GM12878 (cell line): ENCODE data around the gene ICA1L. TPM values are rescaled to one million over a fixed set of nuclear protein-coding genes. Genes with fewer than 3 reads are reported as not detected.

Experiments used
- ATAC-seq: fragments of 200-7000 bp; cut with Tn5 transposase; 3 replicates; pipeline ENCODE4 v1.9.1; 2020; ENCODE audit warnings: mild to moderate bottlenecking, moderate library complexity
- BruUV-seq: library from RNA; stranded (reverse); fragments of 400-500 nt; replicated peaks from 2 replicates; lab custom pipeline; 2021; lab: Mats Ljungman, UMichigan
- CTCF ChIA-PET: fragments of 300-600 bp; sonication (Branson Sonifier 250); formaldehyde crosslinking; extraction: SDS; loops from one replicate; lab custom pipeline; 2021; ENCODE audit warnings: inconsistent platforms; lab: Yijun Ruan, JAX
- POLR2A ChIA-PET: fragments of 350-600 bp; formaldehyde crosslinking; extraction: SDS; loops from one replicate; lab custom pipeline; 2021; ENCODE audit warnings: inconsistent platforms; lab: Charles Lee
- RAD21 ChIA-PET: fragments of 300-600 bp; sonication (Branson Sonifier 250); formaldehyde crosslinking; loops from one replicate; lab custom pipeline; 2023; ENCODE audit warnings: antibody characterized with exemption; ENCODE audit not compliant: unreplicated experiment; lab: Charles Lee
- SMC1A ChIA-PET: fragments of 300-600 bp; sonication (Branson Sonifier 250); formaldehyde crosslinking; loops from one replicate; lab custom pipeline; 2023; ENCODE audit not compliant: unreplicated experiment, uncharacterized antibody; lab: Charles Lee
- DNase-seq: peaks from one replicate; pipeline ENCODE4 v3.0.0-alpha.2; 2011; ENCODE audit warnings: low read depth, low spot score
- FAIRE-seq: peaks from 3 replicates; lab custom pipeline; 2011; peaks lifted over from hg19 to GRCh38; lab: Jason Lieb, UNC
- H2AFZ ChIP-seq: 2 replicates; pipeline ENCODE4 v1.6.0; 2011; ENCODE audit warnings: low read depth, low read length, control low read depth; ENCODE audit not compliant: control insufficient read depth
- H3K27ac ChIP-seq: 2 replicates; pipeline ENCODE4 v1.5.1; 2011; ENCODE audit warnings: control low read depth; ENCODE audit not compliant: control insufficient read depth, insufficient read depth
- H3K27me3 ChIP-seq, 2 experiments: replicated peaks in 1 of 2; 2 replicates each; pipeline versions ENCODE4 v1.6.0 to v1.6.1; 2011; ENCODE audit warnings: low read length in 1 of 2; ENCODE audit not compliant: control insufficient read depth in 2 of 2, insufficient read depth in 2 of 2
- H3K36me3 ChIP-seq, 2 experiments: 2 replicates each; pipeline ENCODE4 v1.5.1; 2011; ENCODE audit warnings: low read length in 1 of 2; ENCODE audit not compliant: control insufficient read depth in 2 of 2, insufficient read depth in 2 of 2
- H3K4me1 ChIP-seq: 2 replicates; pipeline ENCODE4 v1.6.1; 2011; ENCODE audit warnings: mild to moderate bottlenecking, low read length, moderate library complexity, mixed read lengths; ENCODE audit not compliant: control insufficient read depth, insufficient read depth
- H3K4me2 ChIP-seq: 2 replicates; pipeline ENCODE4 v1.6.0; 2011; ENCODE audit warnings: control low read depth; ENCODE audit not compliant: control insufficient read depth, insufficient read depth
- H3K4me3 ChIP-seq: fragments of 200-600 bp; sonication (generic); 2 replicates; pipeline ENCODE4 v1.5.1; 2016
- H3K79me2 ChIP-seq: 2 replicates; pipeline ENCODE4 v1.6.0; 2011; ENCODE audit warnings: low read length; ENCODE audit not compliant: control insufficient read depth, insufficient read depth
- H3K9ac ChIP-seq: 2 replicates; pipeline ENCODE4 v1.8.0; 2011; ENCODE audit warnings: low read length, control low read depth, mixed read lengths; ENCODE audit not compliant: control insufficient read depth, insufficient read depth
- H3K9me3 ChIP-seq: replicated peaks from 3 replicates; pipeline ENCODE4 v1.5.1; 2011; ENCODE audit warnings: mild to moderate bottlenecking, low read length; ENCODE audit not compliant: control insufficient read depth, insufficient read depth
- H4K20me1 ChIP-seq: 2 replicates; pipeline ENCODE4 v1.6.0; 2011; ENCODE audit not compliant: control insufficient read depth, insufficient read depth
- ASH2L ChIP-seq: fragments of 300-600, 200-600 bp; sonication (generic); IDR thresholded peaks from 2 replicates; pipeline ENCODE4 v1.6.1; 2017; ENCODE audit warnings: low read depth, mild to moderate bottlenecking, borderline replicate concordance
- CHD2 ChIP-seq: IDR thresholded peaks from 2 replicates; pipeline ENCODE4 v1.6.1; 2011; ENCODE audit warnings: low read depth, low read length, improper control_type of control experiment, borderline replicate concordance
- DPF2 ChIP-seq: fragments of 450-650 bp; IDR thresholded peaks from 2 replicates; pipeline ENCODE4 v1.6.1; 2017; ENCODE audit warnings: mild to moderate bottlenecking
- IKZF1 ChIP-seq: fragments of 450-650 bp; conservative IDR thresholded peaks from 2 replicates; pipeline ENCODE4 v1.6.1; 2017; ENCODE audit warnings: antibody characterized with exemption, mild to moderate bottlenecking
- IRF3 ChIP-seq: fragments of 450-650 bp; IDR thresholded peaks from 2 replicates; pipeline ENCODE4 v1.6.1; 2014; ENCODE audit warnings: mild to moderate bottlenecking
- KDM1A ChIP-seq: fragments of 200-600 bp; sonication (generic); IDR thresholded peaks from 2 replicates; pipeline ENCODE4 v1.6.1; 2016; ENCODE audit warnings: borderline replicate concordance
- NR2C2 ChIP-seq: IDR thresholded peaks from 2 replicates; pipeline ENCODE4 v1.6.1; 2011; ENCODE audit warnings: borderline replicate concordance, low read depth; ENCODE audit not compliant: control insufficient read depth, insufficient read length
- PML ChIP-seq: IDR thresholded peaks from 2 replicates; pipeline ENCODE4 v1.6.1; 2012; ENCODE audit warnings: low read length, inconsistent platforms
- POLR2A ChIP-seq: IDR thresholded peaks from 2 replicates; pipeline ENCODE4 v1.6.1; 2011; ENCODE audit warnings: low read depth, mild to moderate bottlenecking, low read length
- POLR2AphosphoS5 ChIP-seq: IDR thresholded peaks from 2 replicates; pipeline ENCODE4 v1.6.1; 2011; ENCODE audit warnings: mild to moderate bottlenecking, low read length, inconsistent platforms
- PRDM15 ChIP-seq: fragments of 450-650 bp; formaldehyde crosslinking; IDR thresholded peaks from 2 replicates; pipeline ENCODE4 v1.4.0; 2020; ENCODE audit warnings: mild to moderate bottlenecking, moderate library complexity
- RBBP5 ChIP-seq: fragments of 200-600 bp; sonication (generic); conservative IDR thresholded peaks from 2 replicates; pipeline ENCODE4 v1.6.1; 2016
- SREBF1 ChIP-seq: IDR thresholded peaks from 2 replicates; pipeline ENCODE4 v1.6.1; 2012; ENCODE audit warnings: mild to moderate bottlenecking, low read length
- TCF3 ChIP-seq: IDR thresholded peaks from 2 replicates; pipeline ENCODE4 v1.6.1; 2012; ENCODE audit warnings: low read depth, mild to moderate bottlenecking, low read length, borderline replicate concordance; ENCODE audit not compliant: insufficient read depth
- TCF7 ChIP-seq: IDR thresholded peaks from 2 replicates; pipeline ENCODE4 v1.6.1; 2014; ENCODE audit warnings: antibody characterized with exemption, borderline replicate concordance
- USF1 ChIP-seq: IDR thresholded peaks from 2 replicates; pipeline ENCODE4 v1.6.1; 2011; ENCODE audit warnings: borderline replicate concordance, low read depth, mild to moderate bottlenecking, moderate library complexity, mixed read lengths, low read length; ENCODE audit not compliant: insufficient read depth; ENCODE audit errors: extremely low read length
- USF2 ChIP-seq: IDR thresholded peaks from 2 replicates; pipeline ENCODE4 v1.6.1; 2011; ENCODE audit warnings: low read depth, low read length, improper control_type of control experiment, borderline replicate concordance
- WGBS: methylation state at CpG from one replicate; pipeline ENCODE4 v1.1.6; 2016; ENCODE audit warnings: low lambda C conversion rate; ENCODE audit not compliant: insufficient replicate concordance, insufficient coverage; ENCODE audit errors: missing lambda C conversion rate; 5-methylcytosine and 5-hydroxymethylcytosine counted together
- in situ Hi-C: fragments of 300-500 bp; cut with MboI; formaldehyde crosslinking; loops from 9 replicates; pipeline ENCODE4 v1.14.3; 2018; ENCODE audit warnings: mixed read lengths
- intact Hi-C: fragments of 100-400 bp; cut with micrococcal nuclease; formaldehyde crosslinking; loops from one replicate; pipeline ENCODE4 v1.14.2; 2022; ENCODE audit not compliant: unreplicated experiment
- polyA plus RNA-seq, 11 experiments: library from polyadenylated mRNA; depleted of rRNA in 4 of 11; unstranded in 6 of 11; stranded (reverse) in 5 of 11; fragments of >200 nt; fragmentation: Nextera tagmentation in 4 of 11; fragmentation: Illumina TruSeq in 1 of 11; extraction: Ambion mirVana in 4 of 11; extraction: Trizol in 1 of 11; gene quantifications; 1 replicate in 1 of 11; 2 replicates in 10 of 11; pipeline versions ENCODE4 v1.2.1 to v1.2.3, GENCODE V29; 2011 to 2016; ENCODE audit warnings: inconsistent platforms in 2 of 11, missing spikeins in 2 of 11, low read depth in 1 of 11
- total RNA-seq, 4 experiments: library from RNA; depleted of rRNA in 3 of 4; stranded (reverse); fragments of >200 nt in 3 of 4; fragmentation: Illumina TruSeq in 1 of 4; extraction: Trizol in 1 of 4; gene quantifications; 2 replicates each; pipeline versions ENCODE4 v1.2.1 to v1.2.3, GENCODE V29; 2013 to 2021

The ICA1L gene
- total and polyA plus RNA-seq, 10 of the 15 experiments (the other 5 are each of a cell fraction or from before 2014, with no cell fraction given), result 0.85 to 7.4 (median 3.6) TPM

- DNase-seq (no peak), ATAC-seq (no peak), FAIRE-seq (no peak)
- intact Hi-C loops, result no loop called here
- Histone ChIP-seq H3K79me2 (no peaks in the 10 kb centered on the region), H3K4me2 (no peak overlapping the region), H3K27me3 (no peaks in the 10 kb centered on the region), H3K9ac (no peak overlapping the region), H4K20me1 (no peaks in the 10 kb centered on the region), H2AFZ (no peak overlapping the region), H3K27ac (no peak overlapping the region), H3K4me3 (no peak overlapping the region), H3K9me3 (no peaks in the 10 kb centered on the region), H3K4me1 (no peaks in the 10 kb centered on the region), H3K36me3 (no peaks in the 10 kb centered on the region)
- RAD21 ChIA-PET, result interaction anchor here (1.0 kb wide), 1 partner anchor 226 kb away, joined by 3 read pairs; no protein-coding TSS in a partner anchor
- SMC1A ChIA-PET, result interaction anchor here (0.7 to 3.2 kb wide), 3 partner anchors 11 to 852 kb away, joined by 3 to 8 read pairs (median 3); no protein-coding TSS in a partner anchor
- no peak for TF ChIP-seq RBBP5
- no peak for TF ChIP-seq CHD2
- TF ChIP-seq IKZF1, result no peak
- no peak for TF ChIP-seq ASH2L
- no peak for TF ChIP-seq PML
- TF ChIP-seq TCF7, result no peak
- no peak for TF ChIP-seq POLR2AphosphoS5
- no peak for TF ChIP-seq NR2C2
- no peak for TF ChIP-seq POLR2A
- TF ChIP-seq KDM1A, result no peak
- TF ChIP-seq IRF3, result no peak
- TF ChIP-seq TCF3, result no peak
- TF ChIP-seq DPF2, result no peak
- no peak for TF ChIP-seq SREBF1
- no peak for TF ChIP-seq USF2
- TF ChIP-seq PRDM15 (CRISPR knock-in tag), result no peak
- no peak for TF ChIP-seq USF1
- POLR2A ChIA-PET, result no interaction called here
- BruUV-seq, result no TSS peak
- WGBS, result 40% methylated on average over 1 of the region's 1 CpG
- CTCF ChIA-PET, result interaction anchor here (0.8 to 1.6 kb wide), 3 partner anchors 9 to 79 kb away, joined by 3 read pairs; no protein-coding TSS in a partner anchor
- in situ Hi-C loops, result no loop called here
Observed at GRCh38 chr2:202814226-202814625, 57.3 kb downstream of the ICA1L start.
